Ovary (tissue), 9 donors: ENCODE measurements around the gene ZNF107. TPM values are rescaled to one million over a fixed set of nuclear protein-coding genes. Genes with fewer than 3 reads are reported as not detected.
"Not testable (repeated sequence)": the region's sequence is repeated elsewhere in the genome, so short reads cannot be mapped to it uniquely, and the experiment has no call there.

Experiments
- DNase-seq, 5 donors: peaks; one replicate each; pipeline ENCODE4 v3.0.0-alpha.2; 2019 to 2020
- H3K27ac ChIP-seq, 2 donors: fragments of 200-600 bp; one replicate each; pipeline versions ENCODE4 v1.5.1 to v1.8.0; 2019 to 2022
- H3K27me3 ChIP-seq: fragments of 200-600 bp; one replicate; pipeline ENCODE4 v1.8.0; 2022
- H3K36me3 ChIP-seq: fragments of 200-600 bp; sonication (generic); one replicate; pipeline ENCODE4 v1.5.1; 2019
- H3K4me1 ChIP-seq: one replicate; pipeline ENCODE4 v1.8.1; 2013; ENCODE audit warnings: mild to moderate bottlenecking, moderate library complexity; ENCODE audit not compliant: insufficient read depth
- H3K4me3 ChIP-seq: fragments of 200-600 bp; sonication (generic); one replicate; pipeline ENCODE4 v1.5.1; 2017
- H3K9me3 ChIP-seq, 2 donors: fragments of 200-600 bp in 1 of 2; sonication (generic) in 1 of 2; one replicate each; pipeline versions ENCODE4 v1.5.1 to v1.8.1; 2013 to 2019; ENCODE audit warnings: mild to moderate bottlenecking in 1 of 2, moderate library complexity in 1 of 2
- CTCF ChIP-seq, 3 donors: fragments of 450-650 bp in 2 of 3; fragments of 200-600 bp in 1 of 3; IDR thresholded peaks; one replicate each; pipeline versions ENCODE4 v1.5.1 to v1.8.0; 2016 to 2022; ENCODE audit warnings: antibody characterized with exemption in 3 of 3, mild to moderate bottlenecking in 1 of 3
- EP300 ChIP-seq: sonication (generic); formaldehyde crosslinking; IDR thresholded peaks from one replicate; pipeline ENCODE4 v1.6.1; 2017; ENCODE audit warnings: antibody characterized with exemption
- POLR2A ChIP-seq: fragments of 450-650 bp; IDR thresholded peaks from one replicate; pipeline ENCODE4 v1.6.1; 2017; ENCODE audit warnings: antibody characterized with exemption, mild to moderate bottlenecking, moderate library complexity
- WGBS, 3 donors: extraction: QIAGEN DNeasy Blood & Tissue Kit in 1 of 3; methylation state at CpG; one replicate each; pipeline versions ENCODE4 v1.1.5 to v1.1.7; 2013 to 2017; 5-methylcytosine and 5-hydroxymethylcytosine counted together
- intact Hi-C, 4 donors: fragments of 100-400 bp; cut with DNase I; formaldehyde crosslinking; loops; one replicate each; pipeline versions ENCODE4 v1.11.0 to v1.15.1; 2022 to 2023
- polyA plus RNA-seq, 2 donors: library from polyadenylated mRNA; stranded (reverse); fragments of 200-250 nt in 1 of 2; fragments of 350-450 nt in 1 of 2; fragmentation: Illumina TruSeq in 1 of 2; extraction: RNeasy Lipid Tissue Mini Kit (QIAGEN cat#74804) in 1 of 2; gene quantifications; one replicate each; pipeline ENCODE4 v1.2.3, GENCODE V29; 2013 to 2014
- total RNA-seq, 7 donors: library from RNA; depleted of rRNA in 2 of 7; stranded (reverse); fragments of >200 nt in 2 of 7; fragmentation: NEBNext Ultra II Directional in 3 of 7; extraction: Animal tissue kit (Norgen Biotek cat#: 25700) in 3 of 7; gene quantifications; one replicate each; pipeline versions ENCODE4 v1.1.0 to v1.2.4, GENCODE V29; 2016 to 2023
- donor health status: DM: no; HTN: no; CAD: no; lungs with moderate emphysema.
- donor health status: DM: no; HTN: no; CAD: no.
- donor health status: Bipolar disorder and iron deficiency.
- donor health status: DM: yes; HTN: yes; CAD: no.
- donor health status: DM: no; HTN: no; CAD: no.
- donor health status: DM: yes; HTN: yes; CAD: no.

The ZNF107 gene
- total and polyA plus RNA-seq, 9 donors = 2.8 to 10.3 (median 6.4) TPM

GRCh38 chr7:64729089-64729848, 63.3 kb downstream of the ZNF107 start:
- H3K36me3 ChIP-seq = no peaks in the 10 kb centered on the region
- no peak for DNase-seq
- no peak for TF ChIP-seq CTCF (IDR thresholded peaks at IDR 0.05)
- no peak for TF ChIP-seq POLR2A
- TF ChIP-seq EP300 = no peak
- no peaks in the 10 kb centered on the region for H3K4me1 ChIP-seq
- intact Hi-C loops = no loop called here
- H3K9me3 ChIP-seq = no peaks in the 10 kb centered on the region
- no peaks in the 10 kb centered on the region for H3K27me3 ChIP-seq
- H3K4me3 ChIP-seq = no peak overlapping the region
- WGBS, 3 donors = 74 to 82% (median 79%) methylated on average over 3 of the region's 3 CpGs
- no peak overlapping the region for H3K27ac ChIP-seq

- Histone ChIP-seq H3K9me3 (no peaks in the 10 kb centered on the region), H3K4me1 (no peaks in the 10 kb centered on the region), H3K4me3 (no peak overlapping the region), H3K36me3 (no peaks in the 10 kb centered on the region), H3K27ac (no peak overlapping the region), H3K27me3 (no peaks in the 10 kb centered on the region)
- no peak for DNase-seq
- intact Hi-C loops = no loop called here
- TF ChIP-seq EP300 (no peak), POLR2A (no peak), CTCF (IDR thresholded peaks at IDR 0.05) (no peak)
- 84 to 92% (median 90%) methylated on average over 8 of the region's 8 CpGs for WGBS, 3 donors
Observed at GRCh38 chr7:64733550-64734240, 67.8 kb downstream of the ZNF107 start.

- DNase-seq = no peak
- H3K27ac ChIP-seq = no peak overlapping the region
Observed at GRCh38 chr7:64736575-64736974, 70.6 kb downstream of the ZNF107 start.

GRCh38 chr7:64738403-64738802, 72.5 kb downstream of the ZNF107 start:
- H3K4me1 ChIP-seq, H3K4me3 ChIP-seq, H3K27ac ChIP-seq, DNase-seq, H3K27me3 ChIP-seq, H3K9me3 ChIP-seq, intact Hi-C loops, H3K36me3 ChIP-seq: not testable (repeated sequence)
- 92 to 96% (median 93%) methylated on average over 3 to 15 of the region's 29 CpGs for WGBS, 3 donors

More at GRCh38 chr7:64736575-64736974, 70.6 kb downstream of the ZNF107 start:
- Histone ChIP-seq H3K36me3 (no peaks in the 10 kb centered on the region), H3K27me3 (no peaks in the 10 kb centered on the region), H3K9me3 (no peaks in the 10 kb centered on the region), H3K4me1 (no peaks in the 10 kb centered on the region), H3K4me3 (no peak overlapping the region)
- 93 to 95% (median 94%) methylated on average over 20 of the region's 20 CpGs for WGBS, 3 donors
- intact Hi-C loops = no loop called here
- TF ChIP-seq POLR2A (no peak), EP300 (no peak), CTCF (IDR thresholded peaks at IDR 0.05) (no peak)

- WGBS, 3 donors = 92 to 94% (median 93%) methylated on average over 27 to 29 of the region's 29 CpGs
- intact Hi-C loops, H3K27ac ChIP-seq, H3K4me3 ChIP-seq, H3K9me3 ChIP-seq, H3K4me1 ChIP-seq, H3K36me3 ChIP-seq, DNase-seq, H3K27me3 ChIP-seq: not testable (repeated sequence)
Observed at GRCh38 chr7:64738953-64739352, 73.0 kb downstream of the ZNF107 start.
